GM19351 (cell line): ENCODE data around the gene ZFP91.

Experiments used
- ATAC-seq: cut with Tn5 transposase; IDR thresholded peaks from one replicate; pipeline ENCODE4 v1.9.1; 2021; ENCODE audit warnings: mild to moderate bottlenecking, moderate library complexity; ENCODE audit not compliant: unreplicated experiment

ZFP91 gene

DNA sequence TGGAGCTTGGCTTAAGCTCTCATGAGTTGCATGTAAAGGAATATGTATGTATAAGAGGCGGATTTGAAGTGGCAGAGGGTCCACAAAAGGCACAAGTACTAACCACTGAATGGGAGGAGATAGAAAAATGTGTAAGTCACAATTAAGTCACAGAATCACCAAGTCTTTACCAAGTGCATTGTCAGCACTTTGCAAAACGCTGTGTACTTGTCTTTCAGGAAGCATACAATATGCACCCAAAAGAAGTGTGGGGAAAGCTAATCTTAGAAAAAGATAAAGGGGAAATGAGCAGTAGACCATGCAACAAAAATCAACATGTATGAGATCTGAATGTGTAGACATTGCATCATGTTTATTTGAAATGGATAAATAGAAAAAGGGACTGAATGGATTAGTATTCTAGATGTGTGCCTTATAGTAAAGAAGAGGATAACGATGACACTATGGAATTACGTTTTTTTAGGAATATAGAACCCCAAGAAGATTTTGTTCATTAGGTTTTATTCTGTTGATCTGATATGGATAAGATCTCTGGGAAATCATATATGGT is 48.1 kb downstream of the ZFP91 start:
- no peak for ATAC-seq

DNA sequence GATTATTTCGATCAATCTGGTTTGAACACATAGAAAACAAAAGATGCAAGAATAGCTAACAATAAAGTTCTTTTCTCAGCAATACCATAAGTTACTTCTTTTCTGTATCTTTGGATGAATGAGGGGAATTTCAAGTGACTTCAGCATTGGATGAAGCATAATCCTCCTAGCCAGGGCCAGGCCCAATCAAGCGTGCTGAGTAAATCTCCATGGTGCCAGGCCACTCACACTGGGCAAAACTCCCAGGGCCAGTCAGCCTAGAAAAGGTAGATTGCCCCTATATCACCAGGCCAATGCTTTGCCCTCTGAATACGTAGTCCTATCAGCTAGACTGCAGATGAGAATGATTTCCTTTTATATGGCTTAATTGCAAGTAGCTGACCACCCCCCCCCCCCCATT is 49.6 kb downstream of the ZFP91 start:
- ATAC-seq: no peak

DNA sequence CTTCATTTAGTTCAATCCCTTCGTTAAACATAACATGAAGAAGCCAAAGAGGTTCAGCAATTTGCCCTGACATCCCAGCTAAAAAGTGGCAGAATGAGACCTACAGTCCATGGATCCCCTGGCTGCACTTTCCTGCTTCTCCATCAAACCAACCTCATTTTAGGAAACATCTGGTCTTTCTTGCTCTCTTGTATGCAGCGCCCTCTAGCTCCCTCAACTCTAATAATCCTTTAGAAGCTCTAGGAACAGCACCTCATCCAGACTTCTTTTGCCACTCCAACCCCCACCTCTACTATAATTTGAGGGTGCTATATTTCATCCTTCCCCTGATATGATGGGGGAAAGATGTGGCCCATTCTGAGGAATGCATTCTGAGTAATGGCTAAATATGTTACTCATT is 51.0 kb downstream of the ZFP91 start:
- peak; percentile 62 for ATAC-seq

DNA sequence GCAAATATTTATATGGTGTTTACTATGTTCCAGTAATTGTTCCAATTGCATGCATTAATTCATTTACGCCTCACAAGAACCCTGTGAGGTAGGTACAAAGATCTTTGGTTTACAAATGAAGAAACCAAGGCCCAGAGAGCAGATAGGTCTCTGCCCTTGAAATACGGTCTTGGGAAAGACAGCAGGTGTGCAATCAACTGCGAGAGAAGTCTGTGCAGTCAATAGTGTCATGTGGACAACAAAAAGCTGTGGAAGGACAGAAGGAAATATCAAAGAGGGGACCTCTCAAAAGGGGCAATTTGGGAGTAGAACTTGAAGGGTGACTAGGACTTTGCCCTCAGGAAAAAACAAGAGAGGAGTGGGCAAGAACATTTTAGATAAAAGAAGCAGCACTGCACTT is 52.5 kb downstream of the ZFP91 start:
- ATAC-seq: no peak

DNA sequence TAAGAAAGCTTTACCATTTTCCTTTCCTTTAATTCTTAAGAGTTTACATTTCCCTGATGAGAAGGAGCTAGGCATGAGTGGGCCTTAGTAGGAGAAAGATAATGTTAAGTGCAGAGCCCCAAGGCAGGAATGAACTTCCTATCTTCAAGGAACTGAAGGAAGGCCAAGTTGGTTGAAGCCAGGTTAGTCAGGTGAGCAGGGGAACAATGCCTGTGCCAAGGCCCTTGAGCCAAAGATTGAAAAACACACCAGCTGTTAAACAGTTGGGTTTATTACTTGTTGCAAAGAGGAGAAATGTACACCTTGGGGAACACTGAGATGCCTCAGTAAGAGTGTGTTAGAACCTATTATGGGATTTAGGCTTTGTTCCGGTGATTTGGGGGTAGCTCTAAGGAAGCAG is 53.6 kb downstream of the ZFP91 start:
- no peak for ATAC-seq

DNA sequence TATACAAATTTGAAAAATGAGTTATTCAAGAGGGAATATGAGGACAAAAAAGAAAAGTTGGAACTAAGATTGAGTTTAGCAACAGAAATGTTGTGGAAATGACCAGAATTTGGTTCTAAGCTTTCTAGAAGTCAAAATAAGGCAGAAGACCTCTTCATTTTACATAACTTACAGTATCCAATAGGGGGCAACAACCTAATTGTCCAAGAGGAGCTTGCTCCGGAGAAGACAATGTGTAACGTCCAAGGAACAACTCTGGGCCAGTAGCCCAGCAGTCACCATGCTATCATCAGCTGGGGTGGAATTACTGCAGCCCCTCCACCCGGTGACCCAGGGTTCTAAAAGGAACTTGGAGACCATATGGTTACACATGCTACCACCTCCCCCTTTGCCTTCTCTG is 57.7 kb downstream of the ZFP91 start:
- no peak for ATAC-seq

DNA sequence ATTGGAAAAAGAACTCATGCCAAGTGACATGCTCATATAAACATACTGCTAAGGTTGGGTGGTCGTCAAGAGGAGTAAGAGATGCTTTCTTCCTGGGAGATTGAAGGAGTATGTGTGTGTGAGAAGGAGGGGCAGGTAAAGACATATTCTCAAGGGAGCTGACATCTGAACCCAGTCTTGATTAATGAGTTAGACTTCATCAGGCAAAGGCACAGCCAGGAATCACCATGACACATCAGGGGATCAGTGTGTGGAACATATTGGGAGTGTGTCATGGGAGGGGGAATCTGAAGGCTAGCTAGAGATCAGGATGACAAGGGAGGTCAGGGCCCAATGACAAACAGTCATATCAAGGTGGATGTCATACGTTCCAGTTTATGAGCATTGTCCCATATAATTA is 58.5 kb downstream of the ZFP91 start:
- ATAC-seq: no peak

DNA sequence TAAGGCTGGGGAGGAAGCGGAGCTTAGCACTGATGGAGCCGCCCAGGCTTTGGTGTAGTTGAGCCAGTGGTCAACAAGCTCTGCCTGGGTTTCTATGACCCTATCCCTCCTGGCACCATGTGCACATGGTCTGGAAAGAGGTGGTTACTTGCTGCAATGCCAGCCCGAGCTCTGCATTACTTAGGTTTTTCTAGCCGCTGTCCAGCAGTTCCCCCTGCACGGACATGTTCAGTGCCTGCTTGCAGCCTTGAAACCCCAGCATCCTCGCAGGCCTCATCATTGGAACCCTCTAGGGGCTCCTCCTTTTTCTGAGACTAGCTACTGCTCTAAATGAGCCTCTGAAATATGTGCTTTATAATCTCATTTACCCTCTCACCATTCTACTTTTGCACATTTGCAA is 60.2 kb downstream of the ZFP91 start:
- no peak for ATAC-seq

DNA sequence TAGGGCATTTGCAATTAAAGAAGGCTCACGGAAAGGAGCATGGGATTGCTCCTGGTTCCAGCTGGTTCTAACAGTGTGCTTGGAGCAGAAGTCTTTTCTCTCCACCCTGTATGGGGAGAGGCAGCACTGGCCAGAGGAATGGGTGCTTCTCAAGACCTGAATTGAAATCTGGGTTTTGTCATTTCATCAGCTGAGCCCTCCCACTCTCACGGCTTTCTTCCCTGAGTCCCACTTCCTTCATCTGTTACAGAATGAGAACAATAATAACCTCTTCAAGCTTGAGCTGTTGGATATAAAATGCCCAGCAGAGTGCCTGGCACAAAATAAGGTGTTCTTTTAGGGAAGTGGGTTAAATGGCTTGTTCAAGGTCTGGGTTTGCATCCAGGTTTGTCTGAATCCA is 60.8 kb downstream of the ZFP91 start:
- ATAC-seq: no peak

DNA sequence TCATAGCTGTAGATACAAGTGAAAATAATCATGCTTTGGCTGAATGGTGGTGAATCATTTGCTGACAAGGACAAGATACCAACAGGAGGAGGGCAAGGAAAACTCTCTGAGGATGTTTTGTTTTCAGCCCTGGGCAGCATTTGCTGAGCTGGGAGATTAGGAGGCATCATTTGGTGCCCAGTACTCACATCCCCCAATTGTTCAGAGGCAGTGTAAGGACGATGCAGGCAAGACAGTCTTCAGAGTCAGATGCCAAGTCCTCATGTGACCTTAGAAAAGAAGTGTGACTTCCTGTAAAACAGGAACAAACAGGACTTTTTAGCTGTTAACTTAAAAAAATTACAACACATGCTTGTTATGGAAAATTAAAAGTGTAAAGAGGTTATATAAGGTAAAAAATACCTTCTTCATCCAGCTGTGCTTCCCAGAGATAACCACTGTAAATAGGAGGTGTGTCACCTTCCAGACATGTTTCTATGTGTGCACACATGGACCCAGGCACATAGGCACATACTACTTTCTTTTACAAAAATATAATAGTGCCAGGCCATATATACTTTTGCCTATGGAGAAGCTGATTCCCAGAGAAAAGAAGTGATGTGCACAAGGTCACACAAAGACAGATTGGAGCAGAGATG is 61.6 kb downstream of the ZFP91 start:
- peak; percentile 45 for ATAC-seq

DNA sequence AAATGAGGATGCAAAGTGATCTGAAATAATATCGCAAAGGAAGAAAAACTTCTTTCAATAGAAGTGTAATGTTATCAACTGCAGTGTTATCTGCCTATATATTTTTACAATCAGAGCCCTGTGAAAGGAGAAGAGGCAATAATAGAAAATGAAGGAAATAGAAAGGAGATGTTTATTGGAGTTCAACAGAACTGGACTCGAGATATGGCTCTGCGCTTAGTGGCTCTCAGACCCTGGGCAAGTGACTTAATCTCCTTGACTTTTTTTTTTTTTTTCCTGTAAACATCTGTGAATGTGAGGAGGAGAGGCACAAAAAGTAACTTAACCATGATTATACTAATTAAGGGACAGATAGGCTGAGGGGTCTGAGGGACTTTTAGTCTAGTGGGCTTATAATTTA is 62.5 kb downstream of the ZFP91 start:
- ATAC-seq: no peak

DNA sequence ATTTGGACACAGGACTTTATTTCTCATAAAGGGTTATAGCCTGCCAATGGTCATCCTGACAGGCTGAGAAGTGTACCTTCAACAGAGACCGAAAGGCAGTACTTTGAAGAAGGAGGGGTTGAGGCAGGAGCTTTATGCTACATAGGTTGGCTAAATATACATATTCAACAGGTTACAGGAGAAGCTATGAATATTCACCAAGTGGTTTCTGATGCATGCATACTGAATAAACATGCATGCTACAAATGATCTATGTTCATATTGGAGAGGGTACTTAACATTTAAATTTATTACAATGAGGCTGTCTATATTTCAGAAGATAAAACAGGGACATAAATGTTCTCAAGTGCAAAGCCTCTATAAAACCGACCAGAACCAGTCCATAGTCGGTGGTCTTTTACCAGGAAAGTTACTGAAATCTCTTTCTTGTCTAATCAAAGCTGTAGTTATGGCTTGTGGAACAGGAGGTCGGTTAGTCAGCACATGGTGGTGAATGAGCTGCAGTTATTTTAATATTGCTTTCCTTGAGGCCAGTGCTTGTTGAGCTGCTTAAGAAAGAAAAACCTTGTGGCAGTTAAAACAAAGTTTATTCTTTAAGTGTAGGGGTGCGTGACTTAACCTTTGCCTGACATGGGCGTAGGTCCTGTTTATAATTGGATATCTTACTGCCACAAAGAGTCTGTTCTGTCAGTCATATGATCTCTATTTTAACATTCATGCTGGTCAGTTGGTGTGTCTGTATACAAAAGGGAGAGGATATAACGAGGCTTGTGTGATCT is 63.1 kb downstream of the ZFP91 start:
- no peak for ATAC-seq

DNA sequence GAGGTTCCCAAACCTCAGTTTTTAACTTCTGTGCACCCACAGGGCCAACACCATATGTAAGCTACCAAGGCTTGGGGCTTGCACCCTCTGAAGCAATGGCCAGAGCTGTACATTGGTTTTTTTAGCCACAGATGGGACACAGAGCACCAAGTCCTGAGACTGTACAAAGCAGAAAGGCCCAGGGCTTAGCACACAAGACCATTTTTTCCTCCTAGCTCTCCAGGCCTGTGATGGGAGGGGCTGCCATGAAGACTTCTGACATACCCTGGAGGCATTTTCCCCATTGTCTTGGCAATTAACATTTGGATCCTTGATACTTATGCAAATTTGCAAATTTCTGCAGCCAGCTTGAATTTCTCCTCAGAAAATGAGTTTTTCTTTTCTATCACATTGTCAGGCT is 67.0 kb downstream of the ZFP91 start:
- no peak for ATAC-seq

DNA sequence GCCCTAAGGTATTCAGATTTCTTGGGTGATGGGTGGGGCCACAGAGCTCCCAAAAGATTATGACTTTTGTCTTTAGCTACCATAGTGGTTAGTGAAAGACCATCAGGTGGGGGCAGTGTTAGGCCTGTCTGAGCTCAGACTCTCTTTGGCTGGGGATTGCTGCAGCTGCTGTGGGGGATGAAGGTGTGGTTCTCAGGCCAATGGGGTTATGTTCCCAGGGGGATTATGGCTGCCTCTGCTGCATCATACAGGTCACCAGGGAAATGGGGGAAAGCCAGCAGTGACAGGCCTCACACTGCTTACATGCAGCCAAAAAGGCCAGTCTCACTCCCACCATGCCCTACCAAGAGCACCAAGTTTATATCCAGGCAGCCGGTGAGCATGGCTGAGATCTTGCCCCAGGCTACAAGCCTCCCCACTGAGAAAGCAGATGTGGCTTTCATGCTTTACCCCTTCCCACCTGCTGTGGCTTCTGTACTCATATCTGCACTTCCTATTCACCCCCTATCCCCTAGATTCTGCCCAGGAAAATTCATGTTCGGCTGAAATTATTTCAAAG is 68.4 kb downstream of the ZFP91 start:
- peak; percentile 90 for ATAC-seq

DNA sequence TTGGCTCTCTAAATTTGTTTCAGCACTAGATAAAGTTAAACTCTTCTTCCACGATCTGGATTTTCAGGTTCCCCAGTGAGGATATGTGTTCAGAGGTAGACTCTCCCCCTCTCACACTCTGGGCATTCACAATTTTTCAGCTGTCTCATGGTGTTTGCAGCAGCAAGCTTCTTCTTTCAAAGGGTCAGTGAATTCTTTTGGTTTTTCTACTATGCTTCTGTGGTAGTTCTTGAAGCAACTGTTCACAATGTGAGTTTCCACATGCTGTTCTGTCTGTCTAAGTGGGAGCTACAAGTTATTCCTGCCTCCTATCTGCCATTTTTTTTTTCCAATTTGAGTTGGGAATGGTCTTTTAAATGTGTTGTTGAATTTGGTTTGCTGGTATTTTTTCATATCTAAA is 69.0 kb downstream of the ZFP91 start:
- ATAC-seq: peak; percentile 3

DNA sequence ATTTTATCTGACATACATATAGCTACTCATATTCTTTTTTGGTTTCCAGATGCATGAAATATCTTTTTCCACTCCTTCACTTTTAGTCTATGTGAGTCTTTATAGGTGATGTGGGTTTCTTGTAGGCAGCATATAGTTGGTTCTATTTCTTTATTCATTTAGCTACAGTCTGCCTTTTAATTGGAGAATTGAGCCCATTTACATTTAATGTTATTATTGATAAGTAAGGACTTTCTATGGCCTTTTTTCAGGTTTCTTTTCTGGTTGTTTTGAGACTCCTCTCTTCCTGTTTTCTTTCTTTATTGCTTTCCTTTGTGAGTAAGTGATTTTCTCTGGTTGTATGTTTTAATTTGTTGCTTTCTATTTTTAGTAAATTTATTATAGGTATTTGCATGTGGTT is 70.8 kb downstream of the ZFP91 start:
- ATAC-seq: no peak

DNA sequence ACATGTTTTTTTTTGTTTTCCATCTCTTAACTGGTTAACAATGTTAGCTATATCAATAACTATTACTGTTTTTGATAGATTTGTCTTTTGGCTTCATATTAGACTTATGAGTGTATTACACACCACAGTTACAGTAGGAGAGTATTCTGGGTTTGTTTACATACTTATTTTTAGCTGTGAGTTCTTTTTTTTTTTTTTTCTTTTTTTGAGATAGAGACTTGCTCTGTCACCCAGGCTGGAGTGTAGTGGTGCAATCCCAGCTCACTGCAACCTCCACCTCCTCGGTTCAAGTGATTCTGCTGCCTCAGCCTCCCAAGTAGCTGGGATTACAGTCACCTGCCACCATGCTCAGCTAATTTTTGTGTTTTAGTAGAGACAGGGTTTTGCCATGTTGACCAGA is 71.6 kb downstream of the ZFP91 start:
- ATAC-seq: no peak

DNA sequence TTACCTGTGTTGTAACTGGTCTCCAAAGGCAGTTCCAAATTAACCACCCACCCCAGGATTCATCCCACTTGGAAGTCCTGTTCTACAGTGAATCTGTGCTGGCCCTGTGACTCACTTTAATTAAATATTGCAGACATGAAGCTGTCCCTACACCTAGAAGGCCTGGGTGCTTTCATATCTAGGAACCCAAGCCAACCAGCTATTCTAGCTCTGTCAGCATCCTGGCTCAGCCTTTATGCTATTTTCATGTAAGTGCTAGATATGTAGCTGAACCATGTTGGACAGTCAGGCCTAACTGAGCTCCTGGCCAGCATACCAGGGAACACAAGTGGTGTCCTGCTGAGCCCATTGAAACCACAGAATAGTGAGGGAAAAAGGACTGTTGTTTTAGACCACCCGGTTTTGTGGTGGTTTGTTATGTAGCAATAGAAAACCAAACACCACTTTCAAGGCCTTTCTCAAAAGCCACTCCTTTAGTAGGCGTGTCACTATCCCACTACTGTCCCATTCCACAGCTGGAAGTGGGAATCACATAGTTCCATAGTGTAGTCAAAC is 73.9 kb downstream of the ZFP91 start:
- ATAC-seq: no peak

DNA sequence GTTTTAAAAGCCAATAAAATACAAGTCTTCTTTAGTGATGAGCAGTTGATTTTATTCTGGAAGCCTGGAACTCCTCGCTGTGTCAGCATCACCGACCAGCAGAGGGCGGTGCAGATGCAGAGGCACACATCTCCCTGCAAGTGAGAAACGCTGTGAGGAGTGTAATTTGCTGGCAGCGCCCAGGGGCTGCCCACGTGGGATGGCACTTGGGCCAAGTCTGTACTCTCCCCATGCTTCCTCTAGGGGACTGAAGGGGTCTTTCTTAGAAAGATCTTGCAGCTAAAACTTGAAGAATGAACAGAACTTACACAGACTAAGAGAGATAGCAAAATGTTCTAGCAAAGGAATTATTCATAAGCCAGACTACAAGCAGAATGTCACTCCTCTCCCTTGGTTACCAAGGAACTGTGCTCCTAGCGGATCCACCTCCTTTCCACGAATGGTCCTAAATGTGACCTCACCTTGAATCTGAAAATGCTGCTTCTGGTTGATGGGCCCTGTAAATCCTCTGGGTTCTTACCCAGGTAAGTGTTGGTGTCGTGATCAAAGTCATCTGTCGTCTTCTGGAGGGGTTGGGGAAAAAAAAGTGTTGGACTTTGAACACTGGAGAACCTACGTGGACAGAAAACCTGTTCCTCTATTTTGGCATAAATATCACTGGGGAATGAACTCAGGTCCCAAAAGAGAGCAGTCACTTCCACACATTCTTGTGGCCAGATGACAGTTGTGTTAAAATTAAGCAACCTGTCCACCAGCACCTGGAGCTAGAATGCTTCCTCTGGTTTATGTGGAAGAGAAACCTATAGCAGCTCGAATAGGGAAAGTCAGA is 75.4 kb downstream of the ZFP91 start:
- ATAC-seq: peak; percentile 94

DNA sequence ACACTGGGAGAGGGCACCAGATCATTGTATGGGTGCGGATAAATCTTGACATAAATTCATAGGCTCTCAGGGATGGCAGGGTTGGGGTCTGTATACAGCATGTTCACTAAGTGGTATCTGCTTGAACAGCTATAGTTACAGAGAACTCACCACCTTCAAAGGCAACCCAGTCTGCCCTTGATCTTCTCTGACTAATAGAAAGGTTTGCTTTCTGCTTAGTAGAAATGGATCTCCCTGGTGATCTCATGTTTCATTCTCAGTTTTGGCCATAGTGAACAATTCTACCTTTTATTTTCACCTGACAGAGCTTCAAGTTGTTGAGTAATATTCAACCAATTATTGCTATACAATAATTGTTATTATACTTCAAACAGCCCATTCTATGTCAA is 76.0 kb downstream of the ZFP91 start:
- ATAC-seq: peak; percentile 46

DNA sequence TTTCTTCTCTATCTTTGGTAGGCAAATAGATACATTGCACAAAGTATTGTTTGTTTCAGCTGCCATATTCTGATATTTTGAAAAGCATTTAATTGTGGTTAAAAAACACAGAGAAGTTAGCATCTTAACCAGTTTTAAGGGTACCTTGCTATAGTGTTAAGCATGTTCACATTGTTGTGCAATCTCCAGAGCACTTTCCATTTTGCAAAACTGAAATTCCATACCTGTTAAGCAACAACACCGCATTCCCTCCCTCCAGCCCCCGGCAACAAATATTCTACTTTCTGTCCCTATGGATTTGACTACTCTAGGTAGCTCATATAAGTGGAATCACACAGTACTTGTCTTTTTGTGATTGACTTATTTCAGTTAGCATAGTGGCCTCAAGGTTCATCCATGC is 77.5 kb downstream of the ZFP91 start:
- ATAC-seq: no peak
